RPMI7951 (cell line): ENCODE measurements around the gene ERMN. TPM values are rescaled to one million over a fixed set of nuclear protein-coding genes. Genes with fewer than 3 reads are reported as not detected.
A peak's percentile ranks its signal among the peaks of the same experiment; 100 is the strongest.

ENCODE experiments used
- DNase-seq: peaks from one replicate; pipeline ENCODE4 v3.0.0-alpha.2; 2012; ENCODE audit warnings: low read depth
- total RNA-seq: library from RNA; depleted of rRNA; stranded (reverse); fragments of >200 nt; shearing (Covaris generic); gene quantifications from 2 replicates; pipeline ENCODE4 v1.2.3, GENCODE V29; 2014

Gene ERMN
- total RNA-seq, 1 experiment from 2014 or later, result not detected

GRCh38 chr2:157333304-157334047 is 7.9 kb upstream of the ERMN start:
- no peak for DNase-seq

GRCh38 chr2:157329524-157329923 is 3.9 kb upstream of the ERMN start:
- DNase-seq, result no peak

GRCh38 chr2:157327621-157328500 is 2.2 kb upstream of the ERMN start:
- peak; percentile 69 for DNase-seq

- DNase-seq, result no peak
These were observed 1.6 kb upstream of the ERMN start for GRCh38 chr2:157327200-157327599.

- DNase-seq, result no peak
These were observed 1.1 kb upstream of the ERMN start for GRCh38 chr2:157326698-157327097.

- no peak for DNase-seq
These were observed 1.2 kb downstream of the ERMN start for GRCh38 chr2:157324331-157324843.

- no peak for DNase-seq
These were observed 3.2 kb downstream of the ERMN start for GRCh38 chr2:157322432-157322831.

GRCh38 chr2:157321466-157321865 is 4.2 kb downstream of the ERMN start:
- DNase-seq, result no peak

- no peak for DNase-seq
These were observed 5.2 kb downstream of the ERMN start for GRCh38 chr2:157320409-157320808.

- DNase-seq, result no peak
These were observed 5.8 kb downstream of the ERMN start for GRCh38 chr2:157319795-157320194.

GRCh38 chr2:157318884-157319283 is 6.7 kb downstream of the ERMN start:
- no peak for DNase-seq

- DNase-seq, result no peak
These were observed 9.7 kb downstream of the ERMN start for GRCh38 chr2:157315901-157316300.

- no peak for DNase-seq
These were observed 12.6 kb downstream of the ERMN start for GRCh38 chr2:157312866-157313486.

GRCh38 chr2:157311706-157312105 is 13.9 kb downstream of the ERMN start:
- no peak for DNase-seq

GRCh38 chr2:157309878-157310277 is 15.7 kb downstream of the ERMN start:
- no peak for DNase-seq

GRCh38 chr2:157307021-157307420 is 18.6 kb downstream of the ERMN start:
- DNase-seq, result no peak

- DNase-seq, result no peak
These were observed 19.9 kb downstream of the ERMN start for GRCh38 chr2:157305723-157306110.

GRCh38 chr2:157304811-157305722 is 20.6 kb downstream of the ERMN start:
- DNase-seq, result peak; percentile 8

- no peak for DNase-seq
These were observed 22.0 kb downstream of the ERMN start for GRCh38 chr2:157303612-157304011.

- DNase-seq, result peak; percentile 51
These were observed 23.0 kb downstream of the ERMN start for GRCh38 chr2:157302492-157303099.

GRCh38 chr2:157301307-157301706 is 24.3 kb downstream of the ERMN start:
- no peak for DNase-seq
